Measurements from ENCODE around the gene PSMG2. TPM values are rescaled to one million over a fixed set of nuclear protein-coding genes. Genes with fewer than 3 reads are reported as not detected.

Gene PSMG2
- total RNA-seq, 2 donors from 2014 or later = 37.7 to 46.0 TPM

- H3K9me3 ChIP-seq = no peaks in the 10 kb centered on the region
- TF ChIP-seq CTCF (IDR thresholded peaks at IDR 0.05) = no peak
- peak overlapping the region; percentile 75 to 88 for H3K4me3 ChIP-seq
- H3K27me3 ChIP-seq = no peaks in the 10 kb centered on the region
- H3K27ac ChIP-seq = peak overlapping the region; percentile 95 to 99
- no peak for DNase-seq (ENCODE audit: low spot score)
- H3K4me1 ChIP-seq = peaks cover 0 to 27% of the 10 kb centered on the region in 2 donors
- H3K36me3 ChIP-seq = no peaks in the 10 kb centered on the region
These were observed 44.3 kb upstream of the PSMG2 start for GRCh38 chr18:12658426-12659138.

- peak; percentile 68 to 90 for TF ChIP-seq CTCF (IDR thresholded peaks at IDR 0.05)
- DNase-seq (ENCODE audit: low spot score) = no peak
- H3K27ac ChIP-seq = no peak overlapping the region
These were observed 42.8 kb upstream of the PSMG2 start for GRCh38 chr18:12659904-12660605.

GRCh38 chr18:12668041-12668440, 34.8 kb upstream of the PSMG2 start:
- no peaks in the 10 kb centered on the region for H3K9me3 ChIP-seq
- H3K4me3 ChIP-seq = no peak overlapping the region
- DNase-seq (ENCODE audit: low spot score) = no peak
- H3K27ac ChIP-seq = no peak overlapping the region
- H3K36me3 ChIP-seq = no peaks in the 10 kb centered on the region
- H3K4me1 ChIP-seq = no peaks in the 10 kb centered on the region
- H3K27me3 ChIP-seq = no peaks in the 10 kb centered on the region
- no peak for TF ChIP-seq CTCF (IDR thresholded peaks at IDR 0.05)

More at GRCh38 chr18:12659904-12660605, 42.8 kb upstream of the PSMG2 start:
- no peaks in the 10 kb centered on the region for H3K27me3 ChIP-seq
- no peak overlapping the region for H3K4me3 ChIP-seq
- H3K36me3 ChIP-seq = no peaks in the 10 kb centered on the region
- peaks cover 0 to 26% of the 10 kb centered on the region in 2 donors for H3K4me1 ChIP-seq
- H3K9me3 ChIP-seq = no peaks in the 10 kb centered on the region

GRCh38 chr18:12679183-12679786, 23.6 kb upstream of the PSMG2 start:
- no peaks in the 10 kb centered on the region for H3K27me3 ChIP-seq
- DNase-seq (ENCODE audit: low spot score) = peak; percentile 68
- peak overlapping the region; percentile 52 to 75 for H3K27ac ChIP-seq
- H3K9me3 ChIP-seq = no peaks in the 10 kb centered on the region
- no peak for TF ChIP-seq CTCF (IDR thresholded peaks at IDR 0.05)
- H3K4me1 ChIP-seq = peaks cover 0 to 6% of the 10 kb centered on the region in 2 donors
- H3K36me3 ChIP-seq = peaks cover 8% of the 10 kb centered on the region
- peak overlapping the region in 1 of 2 donors; percentile 31 for H3K4me3 ChIP-seq

GRCh38 chr18:12686100-12686499, 16.7 kb upstream of the PSMG2 start:
- no peaks in the 10 kb centered on the region for H3K4me1 ChIP-seq
- no peaks in the 10 kb centered on the region for H3K9me3 ChIP-seq
- H3K36me3 ChIP-seq = peaks cover 15% of the 10 kb centered on the region
- no peaks in the 10 kb centered on the region for H3K27me3 ChIP-seq
- TF ChIP-seq CTCF (IDR thresholded peaks at IDR 0.05) = no peak
- H3K27ac ChIP-seq = no peak overlapping the region
- H3K4me3 ChIP-seq = no peak overlapping the region
- DNase-seq (ENCODE audit: low spot score) = no peak
